Osteoblast (primary cell): ENCODE data around the gene MEGF9. TPM values are rescaled to one million over a fixed set of nuclear protein-coding genes. Genes with fewer than 3 reads are reported as not detected.
A peak's percentile ranks its signal among the peaks of the same experiment; 100 is the strongest.

Experiments used
- DNase-seq: peaks from one replicate; pipeline ENCODE4 v3.0.0; 2011; ENCODE audit warnings: low spot score, mixed read lengths; ENCODE audit not compliant: insufficient read length; ENCODE audit errors: missing footprints
- H2AFZ ChIP-seq: 2 replicates; pipeline ENCODE4 v1.6.0; 2011; ENCODE audit warnings: mild to moderate bottlenecking, low read length
- H3K27ac ChIP-seq: 2 replicates; pipeline ENCODE4 v1.5.1; 2011; ENCODE audit warnings: mild to moderate bottlenecking, low read depth, low read length, moderate library complexity
- H3K27me3 ChIP-seq: 2 replicates; pipeline ENCODE4 v1.6.0; 2012; ENCODE audit warnings: mild to moderate bottlenecking, control low read depth, inconsistent platforms, low read length, moderate library complexity; ENCODE audit not compliant: insufficient read depth
- H3K36me3 ChIP-seq: 2 replicates; pipeline ENCODE4 v1.5.1; 2011; ENCODE audit warnings: mild to moderate bottlenecking, low read length, control low read depth, moderate library complexity; ENCODE audit not compliant: insufficient read depth
- H3K4me1 ChIP-seq: 2 replicates; pipeline ENCODE4 v1.5.1; 2011; ENCODE audit warnings: mild to moderate bottlenecking, low read length, control low read depth, moderate library complexity; ENCODE audit not compliant: insufficient read depth
- H3K4me2 ChIP-seq: 2 replicates; pipeline ENCODE4 v1.6.0; 2011; ENCODE audit warnings: mild to moderate bottlenecking, low read length; ENCODE audit not compliant: insufficient read depth
- H3K4me3 ChIP-seq: fragments of 200-600 bp; sonication (generic); 3 replicates; pipeline ENCODE4 v1.5.1; 2012; ENCODE audit warnings: mild to moderate bottlenecking, low read length, inconsistent platforms; ENCODE audit not compliant: insufficient read depth
- H3K79me2 ChIP-seq: 2 replicates; pipeline ENCODE4 v1.6.0; 2012; ENCODE audit warnings: mild to moderate bottlenecking, low read length, control low read depth, inconsistent platforms; ENCODE audit not compliant: insufficient read depth
- H3K9me3 ChIP-seq: 2 replicates; pipeline ENCODE4 v1.5.1; 2011; ENCODE audit warnings: low read depth, low read length, control low read depth
- H4K20me1 ChIP-seq: 2 replicates; pipeline ENCODE4 v1.6.0; 2012; ENCODE audit warnings: mild to moderate bottlenecking, low read length, control low read depth; ENCODE audit not compliant: insufficient read depth
- total RNA-seq: library from RNA; depleted of rRNA; stranded (reverse); fragments of >200 nt; gene quantifications from 2 replicates; pipeline ENCODE4 v1.2.3, GENCODE V29; 2012
- TF ChIP-seq, protein P1 (sequence below): IDR thresholded peaks from 2 replicates; pipeline ENCODE4 v1.5.1; 2011; ENCODE audit warnings: mild to moderate bottlenecking, low read depth, low read length, moderate library complexity; ENCODE audit errors: extremely low read depth

Gene MEGF9
- total RNA-seq, 1 donor, result 10.9 TPM

DNA sequence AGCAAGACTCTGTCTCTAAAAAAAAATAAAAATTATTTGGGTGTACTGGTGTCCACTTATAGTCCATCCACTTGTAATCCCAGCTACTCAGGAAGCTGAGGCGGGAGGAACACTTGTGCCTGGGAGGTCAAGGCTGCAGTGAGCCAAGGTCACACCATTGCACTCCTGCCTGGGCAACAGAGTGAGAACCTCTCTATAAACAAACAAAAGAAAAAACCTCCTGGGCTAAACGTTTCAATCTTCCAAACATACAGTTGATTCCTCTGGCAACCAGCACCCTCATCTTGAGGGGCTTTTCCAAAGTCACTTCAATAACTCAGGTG, 120.4 kb downstream of the MEGF9 start:
- Histone ChIP-seq H3K27me3 (no peaks in the 10 kb centered on the region), H3K4me1 (no peaks in the 10 kb centered on the region), H3K36me3 (no peaks in the 10 kb centered on the region), H3K9me3 (no peaks in the 10 kb centered on the region), H4K20me1 (no peaks in the 10 kb centered on the region), H3K4me3 (no peak overlapping the region), H3K79me2 (no peaks in the 10 kb centered on the region), H3K27ac (no peak overlapping the region), H3K4me2 (no peak overlapping the region), H2AFZ (no peak overlapping the region)
- no peak for DNase-seq
- TF ChIP-seq, protein P1, sequence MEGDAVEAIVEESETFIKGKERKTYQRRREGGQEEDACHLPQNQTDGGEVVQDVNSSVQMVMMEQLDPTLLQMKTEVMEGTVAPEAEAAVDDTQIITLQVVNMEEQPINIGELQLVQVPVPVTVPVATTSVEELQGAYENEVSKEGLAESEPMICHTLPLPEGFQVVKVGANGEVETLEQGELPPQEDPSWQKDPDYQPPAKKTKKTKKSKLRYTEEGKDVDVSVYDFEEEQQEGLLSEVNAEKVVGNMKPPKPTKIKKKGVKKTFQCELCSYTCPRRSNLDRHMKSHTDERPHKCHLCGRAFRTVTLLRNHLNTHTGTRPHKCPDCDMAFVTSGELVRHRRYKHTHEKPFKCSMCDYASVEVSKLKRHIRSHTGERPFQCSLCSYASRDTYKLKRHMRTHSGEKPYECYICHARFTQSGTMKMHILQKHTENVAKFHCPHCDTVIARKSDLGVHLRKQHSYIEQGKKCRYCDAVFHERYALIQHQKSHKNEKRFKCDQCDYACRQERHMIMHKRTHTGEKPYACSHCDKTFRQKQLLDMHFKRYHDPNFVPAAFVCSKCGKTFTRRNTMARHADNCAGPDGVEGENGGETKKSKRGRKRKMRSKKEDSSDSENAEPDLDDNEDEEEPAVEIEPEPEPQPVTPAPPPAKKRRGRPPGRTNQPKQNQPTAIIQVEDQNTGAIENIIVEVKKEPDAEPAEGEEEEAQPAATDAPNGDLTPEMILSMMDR, result no peak

DNA sequence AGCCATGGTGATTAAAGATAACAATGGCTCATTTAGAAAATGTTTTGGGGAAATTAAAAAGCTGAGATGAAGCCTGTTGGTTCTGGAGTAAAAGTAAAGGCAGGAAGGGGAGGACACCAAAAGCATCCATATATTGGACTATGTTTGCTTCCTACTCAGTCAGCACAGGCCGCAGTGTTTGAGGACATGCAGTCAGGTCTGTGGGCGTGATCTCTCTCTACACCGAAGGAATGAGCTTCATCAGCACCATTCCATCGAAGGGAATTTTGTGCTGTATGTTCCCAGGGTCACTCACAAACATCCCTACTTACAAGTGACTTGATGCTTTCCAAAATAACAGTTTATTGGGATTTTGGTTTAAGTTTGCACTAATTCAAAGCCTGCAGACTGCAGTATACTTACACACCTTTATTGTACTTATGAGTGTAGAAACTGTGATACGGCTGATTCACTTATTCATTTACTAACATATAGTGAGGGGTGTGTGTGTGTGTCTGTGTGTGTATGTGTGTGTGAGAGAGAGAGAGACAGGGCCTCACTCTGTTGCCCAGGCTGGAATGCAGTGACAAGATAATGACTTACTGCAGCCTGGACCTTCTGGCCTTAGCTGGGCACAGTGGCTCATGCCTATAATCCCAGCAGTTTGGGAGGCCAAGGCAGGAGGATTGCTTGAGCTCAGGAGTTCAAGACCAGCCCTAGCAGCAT, 120.9 kb downstream of the MEGF9 start:
- Histone ChIP-seq H3K4me1 (no peaks in the 10 kb centered on the region), H3K9me3 (no peaks in the 10 kb centered on the region), H3K79me2 (no peaks in the 10 kb centered on the region), H3K27ac (no peak overlapping the region), H3K36me3 (no peaks in the 10 kb centered on the region), H3K4me2 (no peak overlapping the region), H3K27me3 (no peaks in the 10 kb centered on the region), H2AFZ (no peak overlapping the region), H4K20me1 (no peaks in the 10 kb centered on the region), H3K4me3 (no peak overlapping the region)
- peak; percentile 3 for DNase-seq
- TF ChIP-seq, protein P1, result no peak

DNA sequence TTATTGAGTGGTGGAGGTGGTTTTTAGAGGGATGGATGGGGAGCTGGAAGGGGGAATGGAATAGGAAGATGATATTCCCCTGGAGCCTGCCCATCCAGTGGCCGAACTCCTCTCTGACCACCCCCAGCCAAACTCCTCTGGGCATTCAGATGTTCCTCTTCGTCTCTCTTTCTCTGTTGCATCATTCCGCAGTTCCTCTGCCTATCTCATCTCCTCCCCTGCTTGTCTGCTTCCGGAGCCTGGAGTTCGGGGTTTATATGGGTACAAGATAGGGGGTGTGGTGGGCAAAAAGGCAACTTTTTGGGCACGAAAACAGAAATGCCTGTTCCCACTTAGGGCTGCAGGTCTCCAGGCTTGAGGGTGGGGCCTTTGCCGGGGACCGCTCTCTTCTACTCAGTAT, 122.1 kb downstream of the MEGF9 start:
- no peaks in the 10 kb centered on the region for H3K36me3 ChIP-seq

DNA sequence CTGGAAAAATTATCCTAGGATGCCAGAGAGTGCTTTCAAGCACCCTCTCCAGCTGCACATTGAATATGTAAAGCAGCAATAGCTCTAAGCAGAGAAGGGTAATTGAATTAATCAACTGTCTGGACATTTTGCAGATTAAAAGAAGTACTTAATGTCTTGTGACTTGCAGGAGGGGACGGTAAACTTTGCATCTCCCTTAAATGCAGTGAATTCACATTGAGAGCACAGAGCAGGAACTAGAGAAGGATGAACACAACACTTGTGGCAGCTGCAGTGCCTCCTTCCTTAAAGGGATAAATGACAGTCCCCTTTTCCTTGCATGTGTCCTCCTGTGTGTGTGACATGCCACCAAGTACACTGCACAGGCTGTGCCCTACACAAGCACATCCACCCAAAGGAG, 126.9 kb downstream of the MEGF9 start:
- Histone ChIP-seq H3K79me2 (no peaks in the 10 kb centered on the region), H4K20me1 (no peaks in the 10 kb centered on the region), H3K4me2 (no peak overlapping the region), H3K4me1 (peaks cover 7% of the 10 kb centered on the region), H3K9me3 (no peaks in the 10 kb centered on the region), H3K36me3 (no peaks in the 10 kb centered on the region), H2AFZ (no peak overlapping the region), H3K27ac (no peak overlapping the region), H3K27me3 (no peaks in the 10 kb centered on the region), H3K4me3 (no peak overlapping the region)
- TF ChIP-seq, protein P1, result no peak
- DNase-seq, result no peak

More for the DNA sequence above, 122.1 kb downstream of the MEGF9 start:
- no peaks in the 10 kb centered on the region for H3K79me2 ChIP-seq
- H3K27ac ChIP-seq, result no peak overlapping the region
- H3K4me3 ChIP-seq, result no peak overlapping the region
- H3K9me3 ChIP-seq, result no peaks in the 10 kb centered on the region
- H3K27me3 ChIP-seq, result no peaks in the 10 kb centered on the region
- TF ChIP-seq, protein P1, result no peak
- no peak overlapping the region for H2AFZ ChIP-seq
- no peaks in the 10 kb centered on the region for H4K20me1 ChIP-seq
- no peaks in the 10 kb centered on the region for H3K4me1 ChIP-seq
- no peak for DNase-seq
- no peak overlapping the region for H3K4me2 ChIP-seq
